ENCODE results near the gene CAMKMT. TPM values are rescaled to one million over a fixed set of nuclear protein-coding genes. Genes with fewer than 3 reads are reported as not detected.

The CAMKMT gene
- total RNA-seq, 4 donors from 2014 or later = 9.8 to 33.0 (median 18.7) TPM

GRCh38 chr2:44674473-44675284, 312.9 kb downstream of the CAMKMT start:
- Histone ChIP-seq H3K27me3 (no peaks in the 10 kb centered on the region), H3K27ac (no peak overlapping the region), H3K4me3 (no peak overlapping the region), H3K36me3 (no peaks in the 10 kb centered on the region), H3K4me1 (no peaks in the 10 kb centered on the region), H3K9me3 (no peaks in the 10 kb centered on the region)
- DNase-seq = no peak
- TF ChIP-seq CTCF (IDR thresholded peaks at IDR 0.05) (no peak), POLR2A (IDR thresholded peaks at IDR 0.05) (no peak)

GRCh38 chr2:44676379-44676778, 314.6 kb downstream of the CAMKMT start:
- DNase-seq = no peak
- TF ChIP-seq POLR2A (IDR thresholded peaks at IDR 0.05) = no peak
- no peak for TF ChIP-seq CTCF (IDR thresholded peaks at IDR 0.05)
- Histone ChIP-seq H3K36me3 (no peaks in the 10 kb centered on the region), H3K9me3 (no peaks in the 10 kb centered on the region), H3K27ac (no peak overlapping the region), H3K4me3 (no peak overlapping the region), H3K4me1 (no peaks in the 10 kb centered on the region), H3K27me3 (no peaks in the 10 kb centered on the region)

GRCh38 chr2:44679584-44679983, 317.8 kb downstream of the CAMKMT start:
- Histone ChIP-seq H3K4me1 (no peaks in the 10 kb centered on the region), H3K27ac (no peak overlapping the region), H3K36me3 (no peaks in the 10 kb centered on the region), H3K4me3 (no peak overlapping the region), H3K9me3 (no peaks in the 10 kb centered on the region), H3K27me3 (no peaks in the 10 kb centered on the region)
- DNase-seq = no peak
- TF ChIP-seq CTCF (IDR thresholded peaks at IDR 0.05) = no peak
- no peak for TF ChIP-seq POLR2A (IDR thresholded peaks at IDR 0.05)

GRCh38 chr2:44679990-44680389, 318.2 kb downstream of the CAMKMT start:
- no peaks in the 10 kb centered on the region for H3K27me3 ChIP-seq
- DNase-seq = no peak
- H3K27ac ChIP-seq = no peak overlapping the region
- H3K4me3 ChIP-seq = no peak overlapping the region
- TF ChIP-seq CTCF (IDR thresholded peaks at IDR 0.05) (no peak), POLR2A (IDR thresholded peaks at IDR 0.05) (no peak)
- no peaks in the 10 kb centered on the region for H3K36me3 ChIP-seq
- H3K4me1 ChIP-seq = no peaks in the 10 kb centered on the region
- H3K9me3 ChIP-seq = no peaks in the 10 kb centered on the region

- no peaks in the 10 kb centered on the region for H3K36me3 ChIP-seq
- H3K9me3 ChIP-seq = no peaks in the 10 kb centered on the region
- no peak for TF ChIP-seq CTCF (IDR thresholded peaks at IDR 0.05)
- TF ChIP-seq POLR2A (IDR thresholded peaks at IDR 0.05) = no peak
- H3K4me3 ChIP-seq = no peak overlapping the region
- DNase-seq = no peak
- H3K27ac ChIP-seq = no peak overlapping the region
- H3K4me1 ChIP-seq = no peaks in the 10 kb centered on the region
- no peaks in the 10 kb centered on the region for H3K27me3 ChIP-seq
Observed at GRCh38 chr2:44680424-44680971, 318.8 kb downstream of the CAMKMT start.

Measured in Peyer's patch (tissue), 4 donors.